ENCODE data around the gene ZNF579. TPM values are rescaled to one million over a fixed set of nuclear protein-coding genes. Genes with fewer than 3 reads are reported as not detected.

ZNF579 gene
- total RNA-seq, 1 experiment from 2014 or later = 49.0 TPM

DNA sequence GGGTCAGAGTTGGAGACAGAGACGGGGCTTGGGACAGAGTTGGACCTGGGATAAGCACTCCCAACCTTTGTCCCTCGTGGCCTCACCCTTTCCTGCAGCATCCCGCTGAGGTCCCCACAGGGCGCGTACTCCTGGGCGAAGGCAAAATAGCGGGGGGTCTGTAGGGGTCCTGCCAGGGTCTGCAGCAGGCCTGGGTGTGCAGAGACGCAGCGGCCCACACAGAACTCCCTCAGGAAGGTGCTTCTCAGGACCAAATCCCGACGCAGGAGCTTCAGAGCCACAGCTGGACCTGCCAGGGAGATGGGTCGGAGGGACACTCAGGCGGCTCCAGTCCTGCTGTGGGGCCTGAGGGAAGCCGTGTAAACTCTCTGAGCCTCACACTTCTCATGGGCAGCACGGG, 36.6 kb downstream of the ZNF579 start:
- peaks cover 7% of the 10 kb centered on the region; the same call in 1 of the 2 replicates for H3K79me2 ChIP-seq (ENCODE audit: low read depth)
- no peak for DNase-seq
- BruUV-seq (replicated peaks) = TSS peak; percentile 4
- ChIA-PET CTCF (interaction anchor here (0.6 to 0.7 kb wide), 2 partner anchors 18 to 55 kb away, joined by 3 to 7 read pairs; partner anchors contain the start of gene FIZ1), POLR2A (ENCODE audit: unreplicated experiment) (no interaction called here)
- H3K27ac ChIP-seq = no peak overlapping the region
- intact Hi-C loops (cut with micrococcal nuclease; ENCODE audit: unreplicated experiment) = no loop called here
- H4K20me1 ChIP-seq (ENCODE audit: insufficient read depth) = no peaks in the 10 kb centered on the region
- H3K27me3 ChIP-seq (ENCODE audit: insufficient read depth, low read depth) = no peaks in the 10 kb centered on the region
- H3K9me2 ChIP-seq (ENCODE audit: insufficient read depth) = no peaks in the 10 kb centered on the region
- TF ChIP-seq, protein P1, sequence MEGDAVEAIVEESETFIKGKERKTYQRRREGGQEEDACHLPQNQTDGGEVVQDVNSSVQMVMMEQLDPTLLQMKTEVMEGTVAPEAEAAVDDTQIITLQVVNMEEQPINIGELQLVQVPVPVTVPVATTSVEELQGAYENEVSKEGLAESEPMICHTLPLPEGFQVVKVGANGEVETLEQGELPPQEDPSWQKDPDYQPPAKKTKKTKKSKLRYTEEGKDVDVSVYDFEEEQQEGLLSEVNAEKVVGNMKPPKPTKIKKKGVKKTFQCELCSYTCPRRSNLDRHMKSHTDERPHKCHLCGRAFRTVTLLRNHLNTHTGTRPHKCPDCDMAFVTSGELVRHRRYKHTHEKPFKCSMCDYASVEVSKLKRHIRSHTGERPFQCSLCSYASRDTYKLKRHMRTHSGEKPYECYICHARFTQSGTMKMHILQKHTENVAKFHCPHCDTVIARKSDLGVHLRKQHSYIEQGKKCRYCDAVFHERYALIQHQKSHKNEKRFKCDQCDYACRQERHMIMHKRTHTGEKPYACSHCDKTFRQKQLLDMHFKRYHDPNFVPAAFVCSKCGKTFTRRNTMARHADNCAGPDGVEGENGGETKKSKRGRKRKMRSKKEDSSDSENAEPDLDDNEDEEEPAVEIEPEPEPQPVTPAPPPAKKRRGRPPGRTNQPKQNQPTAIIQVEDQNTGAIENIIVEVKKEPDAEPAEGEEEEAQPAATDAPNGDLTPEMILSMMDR (conservative IDR thresholded peaks at IDR 0.05) = no peak
- TF ChIP-seq EZH2 (IDR thresholded peaks at IDR 0.05; ENCODE audit: low read depth) = no peak
- no peak overlapping the region for H2AFZ ChIP-seq
- H3K4me3 ChIP-seq = no peak overlapping the region; the same call in 1 of the 2 replicates
- H3K4me1 ChIP-seq (replicated peaks; ENCODE audit: insufficient read depth) = peaks cover 56% of the 10 kb centered on the region
- no peaks in the 10 kb centered on the region for H3K36me3 ChIP-seq (ENCODE audit: low read depth)
- peak overlapping the region; percentile 77 for H3K4me2 ChIP-seq
- peaks cover 56% of the 10 kb centered on the region for H3F3A ChIP-seq (ENCODE audit: insufficient read depth, low read depth)
- no peaks in the 10 kb centered on the region for H3K9me3 ChIP-seq (ENCODE audit: insufficient read depth, low read depth)

DNA sequence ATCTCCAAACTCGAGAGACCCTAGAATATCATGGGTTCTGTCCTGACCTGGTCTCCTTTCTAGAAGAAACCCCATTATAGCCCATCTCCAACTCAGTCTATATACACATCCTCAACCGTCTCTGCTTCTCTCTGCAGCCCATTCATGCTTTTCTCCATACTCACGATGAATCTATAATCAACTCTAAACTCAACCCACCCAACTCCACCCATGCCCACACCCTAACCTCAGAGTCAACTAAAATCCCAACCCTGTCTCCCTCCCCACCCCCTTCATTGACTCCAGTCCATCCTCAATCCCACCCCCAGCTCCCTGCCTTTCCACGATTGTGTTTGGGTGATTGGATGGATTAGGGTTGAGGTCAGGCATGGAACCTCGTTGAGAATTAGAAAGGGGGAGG, 37.1 kb downstream of the ZNF579 start:
- BruUV-seq (replicated peaks) = no TSS peak
- ChIA-PET CTCF (interaction anchor here (0.6 kb wide), 1 partner anchor 17 kb away, joined by 7 read pairs; no protein-coding TSS in a partner anchor), POLR2A (ENCODE audit: unreplicated experiment) (no interaction called here)
- peak overlapping the region; percentile 77; the same call in 1 of the 2 replicates for H3K4me2 ChIP-seq
- no peaks in the 10 kb centered on the region for H3K27me3 ChIP-seq (ENCODE audit: insufficient read depth, low read depth)
- H4K20me1 ChIP-seq (ENCODE audit: insufficient read depth) = no peaks in the 10 kb centered on the region
- no peak for DNase-seq
- no peak for TF ChIP-seq EZH2 (IDR thresholded peaks at IDR 0.05; ENCODE audit: low read depth)
- TF ChIP-seq, protein P1 (conservative IDR thresholded peaks at IDR 0.05) = no peak
- H3K27ac ChIP-seq = no peak overlapping the region
- no peaks in the 10 kb centered on the region for H3K9me3 ChIP-seq (ENCODE audit: insufficient read depth, low read depth)
- intact Hi-C loops (cut with micrococcal nuclease; ENCODE audit: unreplicated experiment) = no loop called here
- H3K79me2 ChIP-seq (ENCODE audit: low read depth) = peaks cover 7% of the 10 kb centered on the region; the same call in 1 of the 2 replicates
- no peak overlapping the region for H2AFZ ChIP-seq
- H3F3A ChIP-seq (ENCODE audit: insufficient read depth, low read depth) = peaks cover 54% of the 10 kb centered on the region
- no peaks in the 10 kb centered on the region for H3K36me3 ChIP-seq (ENCODE audit: low read depth)
- H3K4me3 ChIP-seq = no peak overlapping the region
- peaks cover 52% of the 10 kb centered on the region for H3K4me1 ChIP-seq (replicated peaks; ENCODE audit: insufficient read depth)
- no peaks in the 10 kb centered on the region for H3K9me2 ChIP-seq (ENCODE audit: insufficient read depth)

GRCh38 chr19:55542292-55542855, 38.3 kb downstream of the ZNF579 start:
- POLR2A ChIA-PET (ENCODE audit: unreplicated experiment) = no interaction called here

More at GRCh38 chr19:55542292-55542855, 38.3 kb downstream of the ZNF579 start:
- peaks cover 7% of the 10 kb centered on the region; the same call in 1 of the 2 replicates for H3K79me2 ChIP-seq (ENCODE audit: low read depth)
- H3K27me3 ChIP-seq (ENCODE audit: insufficient read depth, low read depth) = no peaks in the 10 kb centered on the region
- H3F3A ChIP-seq (ENCODE audit: insufficient read depth, low read depth) = peaks cover 48% of the 10 kb centered on the region
- BruUV-seq (replicated peaks) = no TSS peak
- H2AFZ ChIP-seq = no peak overlapping the region
- H3K4me1 ChIP-seq (replicated peaks; ENCODE audit: insufficient read depth) = peaks cover 47% of the 10 kb centered on the region
- H3K9me2 ChIP-seq (ENCODE audit: insufficient read depth) = no peaks in the 10 kb centered on the region
- no peak overlapping the region for H3K4me2 ChIP-seq
- no peaks in the 10 kb centered on the region for H3K9me3 ChIP-seq (ENCODE audit: insufficient read depth, low read depth)
- CTCF ChIA-PET = no interaction called here
- no peak overlapping the region for H3K27ac ChIP-seq
- no peak for TF ChIP-seq EZH2 (IDR thresholded peaks at IDR 0.05; ENCODE audit: low read depth)
- intact Hi-C loops (cut with micrococcal nuclease; ENCODE audit: unreplicated experiment) = no loop called here
- H3K4me3 ChIP-seq = no peak overlapping the region
- H3K36me3 ChIP-seq (ENCODE audit: low read depth) = no peaks in the 10 kb centered on the region
- DNase-seq = no peak
- no peaks in the 10 kb centered on the region for H4K20me1 ChIP-seq (ENCODE audit: insufficient read depth)

Data from PC-9 (cell line).